Measurements from ENCODE around the gene HNRNPA2B1. TPM values are rescaled to one million over a fixed set of nuclear protein-coding genes. Genes with fewer than 3 reads are reported as not detected.

Gene HNRNPA2B1
- 41.1 and 53.3 TPM in 2 replicates for total RNA-seq

DNA sequence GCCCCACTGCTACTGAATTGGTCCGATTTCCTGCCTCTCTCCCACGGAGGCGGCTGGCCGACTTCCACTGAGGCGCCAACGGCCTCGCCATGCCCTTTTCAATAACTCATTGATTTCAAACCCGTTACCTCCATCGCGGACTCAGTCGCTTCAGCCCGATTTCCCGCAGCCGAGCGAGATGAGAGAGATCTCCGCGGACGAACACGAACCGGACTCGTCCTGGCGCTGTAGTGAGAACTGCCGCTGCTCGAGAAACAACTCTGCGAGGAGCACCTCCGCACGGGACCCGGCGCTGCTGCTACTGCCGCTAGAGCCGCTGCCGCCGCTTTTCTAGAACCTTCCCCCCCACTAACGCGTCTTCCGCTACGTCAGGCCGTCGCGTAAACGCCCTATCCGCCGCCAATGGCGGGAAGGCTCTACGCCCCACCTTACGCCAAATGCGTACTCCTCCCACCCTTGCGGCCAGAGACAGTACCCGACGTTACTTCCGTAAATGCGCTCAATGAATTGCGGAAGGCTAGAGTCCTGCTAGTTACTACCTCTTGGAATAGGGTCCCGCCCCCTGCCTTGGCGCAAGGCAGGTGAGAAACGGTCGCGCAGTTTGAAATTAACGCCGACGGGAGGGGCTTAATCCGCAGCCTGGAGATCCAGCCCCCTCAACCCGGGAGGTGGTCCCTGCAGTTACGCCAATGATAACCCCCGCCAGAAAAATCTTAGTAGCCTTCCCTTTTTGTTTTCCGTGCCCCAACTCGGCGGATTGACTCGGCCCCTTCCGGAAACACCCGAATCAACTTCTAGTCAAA lies at the start of gene HNRNPA2B1:
HNRNPA2B1 (minus strand) TSS at position 303 of the 803 bp plus-strand sequence; CDS start at position 134, 169 bp downstream.

DNA sequence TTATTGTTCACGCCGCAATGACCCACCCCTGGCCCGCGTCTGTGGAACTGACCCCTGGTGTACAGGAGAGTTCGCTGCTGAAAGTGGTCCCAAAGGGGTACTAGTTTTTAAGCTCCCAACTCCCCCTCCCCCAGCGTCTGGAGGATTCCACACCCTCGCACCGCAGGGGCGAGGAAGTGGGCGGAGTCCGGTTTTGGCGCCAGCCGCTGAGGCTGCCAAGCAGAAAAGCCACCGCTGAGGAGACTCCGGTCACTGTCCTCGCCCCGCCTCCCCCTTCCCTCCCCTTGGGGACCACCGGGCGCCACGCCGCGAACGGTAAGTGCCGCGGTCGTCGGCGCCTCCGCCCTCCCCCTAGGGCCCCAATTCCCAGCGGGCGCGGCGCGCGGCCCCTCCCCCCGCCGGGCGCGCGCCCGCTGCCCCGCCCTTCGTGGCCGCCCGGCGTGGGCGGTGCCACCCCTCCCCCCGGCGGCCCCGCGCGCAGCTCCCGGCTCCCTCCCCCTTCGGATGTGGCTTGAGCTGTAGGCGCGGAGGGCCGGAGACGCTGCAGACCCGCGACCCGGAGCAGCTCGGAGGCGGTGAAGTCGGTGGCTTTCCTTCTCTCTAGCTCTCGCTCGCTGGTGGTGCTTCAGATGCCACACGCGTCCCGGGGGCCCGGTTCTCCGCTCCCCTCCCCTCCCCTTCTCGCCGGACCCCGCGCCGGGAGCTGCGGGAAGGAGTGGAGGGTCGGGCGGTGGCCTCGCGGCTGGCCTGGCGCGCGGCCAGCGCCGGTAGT lies 887 bp upstream of the HNRNPA2B1 start, which contains the start of gene CBX3:
CBX3 (plus strand) TSS at position 499 of the 772 bp plus-strand sequence. CDS start 1,254 bp downstream, outside the sequence.

DNA sequence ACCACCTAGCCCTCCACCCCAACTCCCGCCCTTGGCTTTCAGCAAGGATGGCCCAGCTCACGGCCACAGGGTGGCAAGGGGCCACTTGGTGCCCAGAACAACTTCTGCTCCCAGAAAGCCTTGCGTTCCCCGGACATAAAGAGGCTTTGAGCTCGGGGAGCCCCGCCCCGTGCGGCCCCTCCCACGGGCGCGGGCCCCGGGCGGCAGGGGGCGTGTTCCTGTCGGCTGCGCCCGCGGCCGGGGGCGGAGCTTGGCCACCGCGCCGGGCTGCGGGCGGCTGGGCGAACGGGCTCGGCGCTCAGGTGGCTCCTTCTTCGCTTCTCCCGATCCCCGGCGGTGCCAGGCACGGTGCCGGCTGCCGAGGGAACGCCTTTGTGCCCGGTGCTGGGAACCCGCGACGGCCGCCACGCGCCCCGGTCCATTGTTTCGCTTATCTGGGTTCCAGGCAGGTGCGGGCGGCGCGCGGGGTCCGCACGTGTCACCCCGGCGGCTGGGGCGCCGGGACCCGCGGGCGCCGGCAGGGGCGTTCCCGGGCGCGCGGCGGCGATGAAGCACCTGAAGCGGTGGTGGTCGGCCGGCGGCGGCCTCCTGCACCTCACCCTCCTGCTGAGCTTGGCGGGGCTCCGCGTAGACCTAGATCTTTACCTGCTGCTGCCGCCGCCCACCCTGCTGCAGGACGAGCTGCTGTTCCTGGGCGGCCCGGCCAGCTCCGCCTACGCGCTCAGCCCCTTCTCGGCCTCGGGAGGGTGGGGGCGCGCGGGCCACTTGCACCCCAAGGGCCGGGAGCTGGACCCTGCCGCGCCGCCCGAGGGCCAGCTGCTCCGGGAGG lies 48.4 kb downstream of the HNRNPA2B1 start, which contains the start of gene NFE2L3:
NFE2L3 (plus strand) TSS at position 246 of the 829 bp plus-strand sequence; CDS start at position 547, 301 bp downstream.

Other genes with a start within 250 kb of the HNRNPA2B1 start
- 9.4 and 34.7 TPM in 2 replicates for gene NFE2L3, start 48.5 kb downstream of the HNRNPA2B1 start, total RNA-seq
- 99.8 and 104 TPM in 2 replicates for gene CBX3, start 999 bp upstream of the HNRNPA2B1 start, total RNA-seq
- gene SNX10, start 91.1 kb upstream of the HNRNPA2B1 start, total RNA-seq, result 1.1 and 15.9 TPM in 2 replicates

Measured in tracheal epithelial cell (primary cell).